Frontal cortex (tissue), 4 donors: ENCODE results near the gene LTA. TPM values are rescaled to one million over a fixed set of nuclear protein-coding genes. Genes with fewer than 3 reads are reported as not detected.

Experiments used
- DNase-seq, 2 donors: peaks; one replicate each; pipeline ENCODE4 v3.0.0; 2012; ENCODE audit warnings: low spot score in 2 of 2
- FAIRE-seq: peaks from 2 replicates; lab custom pipeline; 2012; peaks lifted over from hg19 to GRCh38; lab: Jason Lieb, UNC
- small RNA-seq: library from RNA; depleted of rRNA; stranded (forward); fragments of <200 nt; gene quantifications from one replicate; pipeline ENCODE3, GENCODE V24; 2014
- total RNA-seq: library from RNA; depleted of rRNA; stranded (reverse); fragments of >200 nt; gene quantifications from one replicate; pipeline ENCODE4 v1.2.3, GENCODE V29; 2014
- donor health status: control.
- donor health status: control.
- donor health status: control.

LTA gene
- total RNA-seq, 1 donor from 2014 or later = not detected

DNA sequence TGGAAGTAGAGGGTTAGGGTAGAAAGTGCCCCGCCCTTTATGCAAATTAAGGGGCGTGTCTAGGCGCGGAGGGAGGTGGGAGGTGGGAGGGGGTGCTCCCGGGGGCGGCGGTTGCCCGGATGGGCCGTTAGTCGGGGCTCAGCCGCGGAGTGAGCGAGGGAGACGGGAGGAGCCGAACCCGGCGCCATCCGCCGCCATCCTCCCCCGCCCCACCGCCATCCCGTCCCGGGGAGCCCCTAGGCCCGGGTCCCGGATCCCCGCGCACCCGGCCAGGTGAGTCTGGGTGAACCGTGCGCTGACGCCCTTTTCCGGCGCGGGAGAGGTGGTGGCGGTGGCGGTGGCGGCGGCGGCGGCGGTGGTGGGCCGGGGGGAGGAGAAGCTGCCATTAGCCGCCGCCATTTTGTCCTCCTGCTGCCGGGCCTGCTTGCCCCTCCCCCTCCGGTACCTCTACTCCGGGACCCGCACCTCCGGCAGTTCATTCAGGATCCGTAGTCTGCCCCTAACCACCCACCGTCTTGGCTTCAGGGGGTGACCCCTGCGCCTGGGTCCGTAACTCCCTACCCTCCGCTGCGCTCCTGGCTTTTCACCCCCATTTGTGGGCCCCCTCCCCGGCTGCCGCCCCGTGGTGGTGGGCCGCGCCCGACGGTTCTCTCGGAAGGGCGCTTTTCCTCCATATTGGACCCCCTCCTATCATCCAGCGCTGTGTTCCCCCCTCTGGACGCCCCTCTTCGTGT lies 48.7 kb downstream of the LTA start, which contains the start of gene PRRC2A:
TSS of gene PRRC2A (plus strand) at position 130 of the 734 bp plus-strand sequence. CDS start 2,075 bp downstream, outside the sequence.
- no peak for FAIRE-seq

DNA sequence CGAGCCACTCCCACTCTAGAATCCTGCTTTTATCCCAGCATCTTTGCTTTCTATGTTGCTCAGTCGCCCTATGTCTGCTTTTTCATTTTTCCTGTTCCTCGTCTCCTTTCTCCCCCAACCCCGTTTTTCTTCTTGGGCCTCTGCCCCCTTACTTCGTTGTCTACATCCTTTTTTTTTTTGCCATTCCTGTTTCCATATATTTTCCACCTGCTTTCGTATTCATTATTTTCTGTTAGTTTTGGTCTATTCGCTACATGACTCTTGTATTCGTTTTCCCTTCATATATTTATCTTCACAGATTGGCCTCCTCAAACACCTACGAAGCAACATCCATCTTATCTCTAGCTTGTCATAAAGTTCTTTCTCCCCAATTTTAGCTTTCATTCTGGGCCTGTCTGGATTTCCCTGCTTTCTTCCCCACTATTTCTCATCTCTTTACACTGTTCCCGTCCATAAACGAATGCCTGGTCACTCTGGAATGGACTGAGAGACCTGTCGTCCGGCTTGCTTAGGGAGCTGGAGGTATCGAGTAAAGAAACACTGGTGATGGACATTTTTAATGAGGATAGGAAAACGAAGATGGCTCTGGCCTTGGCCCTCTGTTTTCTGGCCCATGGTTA lies 49.3 kb downstream of the LTA start:
- no peak for FAIRE-seq
- no peak for DNase-seq

More for the DNA sequence above, 48.7 kb downstream of the LTA start, which contains the start of gene PRRC2A:
- DNase-seq = peak; percentile 96 to 98

DNA sequence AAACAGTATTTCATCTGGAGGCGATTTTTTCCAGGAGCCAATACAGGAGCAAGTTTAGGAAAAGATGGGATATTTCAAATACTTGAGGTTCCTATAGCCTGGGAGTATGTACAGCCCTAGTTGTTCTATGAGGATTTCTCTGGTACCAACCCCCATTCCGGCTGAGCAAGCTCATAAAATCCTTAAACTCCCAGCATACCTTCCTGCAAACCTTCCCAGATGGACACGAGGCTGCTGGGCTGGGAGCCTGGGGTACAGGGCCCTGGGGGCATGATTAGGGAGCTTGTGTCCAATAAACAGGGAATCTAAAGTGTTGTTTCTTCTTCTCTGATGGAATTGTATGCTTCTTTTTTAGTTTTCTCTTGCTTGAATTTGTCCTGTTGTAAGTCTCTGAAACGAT lies 49.9 kb downstream of the LTA start:
- no peak for DNase-seq
- FAIRE-seq = no peak

DNA sequence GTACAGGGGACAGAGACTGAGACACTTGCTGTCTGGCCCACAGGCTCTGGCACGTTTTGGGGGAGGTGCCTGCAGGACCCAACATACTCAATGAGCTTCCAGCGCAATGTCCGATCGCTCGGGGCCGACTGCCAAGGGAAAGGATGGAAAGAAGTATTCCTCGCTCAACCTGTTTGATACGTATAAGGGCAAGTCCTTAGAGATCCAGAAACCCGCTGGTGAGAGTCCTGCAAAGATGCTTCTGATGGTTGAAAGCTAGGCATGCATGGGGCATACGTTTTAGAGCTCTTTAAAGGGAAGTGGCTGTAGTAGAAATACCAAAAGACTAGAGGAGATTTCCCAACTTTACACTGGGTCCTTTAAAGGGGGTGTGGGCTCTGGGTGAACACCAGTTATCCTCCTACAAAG lies 50.6 kb downstream of the LTA start:
- DNase-seq (no peak), FAIRE-seq (no peak)

Small RNA genes lying within 50 kb of the gene (small RNA-seq; reads per million reads assigned to genes)
- gene SNORA38 (1.1 reads per million, percentile 69 among the genes with 10 or more reads in this experiment), gene SNORD117 (330 reads per million, percentile 99 among the genes with 10 or more reads in this experiment), gene SNORD84 (not detected), gene UQCRHP1 (not detected)

Other genes with a start within 250 kb of the LTA start
- 41.6 TPM for gene HLA-B, start 215.1 kb upstream of the LTA start, total RNA-seq
- 0.82 TPM for gene MICA, start 168.7 kb upstream of the LTA start, total RNA-seq
- gene MICB, start 74.1 kb upstream of the LTA start, total RNA-seq = 0.41 TPM
- gene MCCD1, start 43.3 kb upstream of the LTA start, total RNA-seq = not detected
- gene DDX39B, start 30.3 kb upstream of the LTA start, total RNA-seq = 318 TPM
- gene ATP6V1G2, start 25.7 kb upstream of the LTA start, total RNA-seq = 54.6 TPM
- 20.4 TPM for gene NFKBIL1, start 24.7 kb upstream of the LTA start, total RNA-seq
- not detected for gene TNF, start 3.3 kb downstream of the LTA start, total RNA-seq
- not detected for gene LTB, start 10.1 kb downstream of the LTA start, total RNA-seq
- 1.2 TPM for gene LST1, start 14.0 kb downstream of the LTA start, total RNA-seq
- not detected for gene NCR3, start 20.7 kb downstream of the LTA start, total RNA-seq
- gene AIF1, start 42.9 kb downstream of the LTA start, total RNA-seq = 6.9 TPM
- 30.6 TPM for gene PRRC2A, start 48.4 kb downstream of the LTA start, total RNA-seq
- 150 TPM for gene BAG6, start 80.4 kb downstream of the LTA start, total RNA-seq
- 0.41 TPM for gene APOM, start 83.6 kb downstream of the LTA start, total RNA-seq
- 16.7 TPM for gene C6orf47, start 88.5 kb downstream of the LTA start, total RNA-seq
- 11.4 TPM for gene GPANK1, start 92.7 kb downstream of the LTA start, total RNA-seq
- 66.0 TPM for gene CSNK2B, start 93.8 kb downstream of the LTA start, total RNA-seq
- 1.6 TPM for gene LY6G5B, start 97.7 kb downstream of the LTA start, total RNA-seq
- gene LY6G5C, start 108.8 kb downstream of the LTA start, total RNA-seq = 5.3 TPM
- 41.6 TPM for gene ABHD16A, start 131.0 kb downstream of the LTA start, total RNA-seq
- gene LY6G6F, start 134.6 kb downstream of the LTA start, total RNA-seq = not detected
- gene LY6G6D, start 143.1 kb downstream of the LTA start, total RNA-seq = not detected
- gene LY6G6C, start 149.5 kb downstream of the LTA start, total RNA-seq = not detected
- gene MPIG6B, start 151.1 kb downstream of the LTA start, total RNA-seq = not detected
- gene DDAH2, start 157.0 kb downstream of the LTA start, total RNA-seq = 90.9 TPM
- gene CLIC1, start 164.2 kb downstream of the LTA start, total RNA-seq = 26.1 TPM
- gene MSH5, start 167.7 kb downstream of the LTA start, total RNA-seq = 2.9 TPM
- 0.82 TPM for gene SAPCD1, start 190.4 kb downstream of the LTA start, total RNA-seq
- under 0.01 TPM for gene VWA7, start 205.0 kb downstream of the LTA start, total RNA-seq
- gene VARS1, start 223.5 kb downstream of the LTA start, total RNA-seq = 34.6 TPM
- gene LSM2, start 234.7 kb downstream of the LTA start, total RNA-seq = 23.6 TPM
- gene HSPA1L, start 243.0 kb downstream of the LTA start, total RNA-seq = 5.7 TPM
- gene HSPA1A, start 243.3 kb downstream of the LTA start, total RNA-seq = 111 TPM